Measurements from ENCODE around the gene APPL1.

Gene APPL1, protein sequence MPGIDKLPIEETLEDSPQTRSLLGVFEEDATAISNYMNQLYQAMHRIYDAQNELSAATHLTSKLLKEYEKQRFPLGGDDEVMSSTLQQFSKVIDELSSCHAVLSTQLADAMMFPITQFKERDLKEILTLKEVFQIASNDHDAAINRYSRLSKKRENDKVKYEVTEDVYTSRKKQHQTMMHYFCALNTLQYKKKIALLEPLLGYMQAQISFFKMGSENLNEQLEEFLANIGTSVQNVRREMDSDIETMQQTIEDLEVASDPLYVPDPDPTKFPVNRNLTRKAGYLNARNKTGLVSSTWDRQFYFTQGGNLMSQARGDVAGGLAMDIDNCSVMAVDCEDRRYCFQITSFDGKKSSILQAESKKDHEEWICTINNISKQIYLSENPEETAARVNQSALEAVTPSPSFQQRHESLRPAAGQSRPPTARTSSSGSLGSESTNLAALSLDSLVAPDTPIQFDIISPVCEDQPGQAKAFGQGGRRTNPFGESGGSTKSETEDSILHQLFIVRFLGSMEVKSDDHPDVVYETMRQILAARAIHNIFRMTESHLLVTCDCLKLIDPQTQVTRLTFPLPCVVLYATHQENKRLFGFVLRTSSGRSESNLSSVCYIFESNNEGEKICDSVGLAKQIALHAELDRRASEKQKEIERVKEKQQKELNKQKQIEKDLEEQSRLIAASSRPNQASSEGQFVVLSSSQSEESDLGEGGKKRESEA

DNA sequence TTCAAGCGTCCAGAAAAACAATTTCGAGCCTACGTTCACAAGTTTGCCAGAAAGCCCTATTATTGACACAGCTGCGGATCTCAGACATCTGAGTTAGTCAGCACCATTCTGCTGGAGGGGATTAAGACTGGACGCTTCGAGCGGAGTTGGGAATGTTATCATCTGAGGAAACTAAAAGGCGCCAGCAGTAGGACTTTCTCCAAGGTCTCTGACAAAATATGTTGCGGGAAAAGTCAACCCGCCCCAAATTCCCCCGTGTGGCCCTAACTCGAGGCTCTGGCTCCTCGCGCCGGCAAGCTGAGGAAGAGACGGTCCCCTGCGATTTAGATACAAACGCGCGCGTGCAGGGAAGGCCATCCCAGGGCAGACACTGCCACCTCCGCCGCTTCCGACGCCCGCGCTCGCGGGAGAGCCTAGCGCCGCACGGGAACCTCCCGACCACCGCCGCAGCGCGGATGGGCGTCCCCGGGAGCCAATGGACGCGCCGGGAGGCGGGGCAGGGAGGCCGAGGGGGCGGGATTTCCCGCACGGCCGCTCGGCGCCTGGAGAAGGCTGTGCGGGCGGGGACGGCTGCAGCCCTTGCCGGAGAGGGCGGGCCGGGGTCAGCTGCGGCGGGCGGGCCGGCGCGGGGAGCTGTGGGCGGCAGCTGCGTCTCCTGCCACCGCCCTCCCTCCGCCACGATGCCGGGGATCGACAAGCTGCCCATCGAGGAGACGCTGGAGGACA, at the start of gene APPL1:
TSS of gene APPL1 (plus strand) at position 526 of the 726 bp plus-strand sequence. CDS start at position 681, 155 bp downstream.
- peak; percentile 92 for DNase-seq

DNA sequence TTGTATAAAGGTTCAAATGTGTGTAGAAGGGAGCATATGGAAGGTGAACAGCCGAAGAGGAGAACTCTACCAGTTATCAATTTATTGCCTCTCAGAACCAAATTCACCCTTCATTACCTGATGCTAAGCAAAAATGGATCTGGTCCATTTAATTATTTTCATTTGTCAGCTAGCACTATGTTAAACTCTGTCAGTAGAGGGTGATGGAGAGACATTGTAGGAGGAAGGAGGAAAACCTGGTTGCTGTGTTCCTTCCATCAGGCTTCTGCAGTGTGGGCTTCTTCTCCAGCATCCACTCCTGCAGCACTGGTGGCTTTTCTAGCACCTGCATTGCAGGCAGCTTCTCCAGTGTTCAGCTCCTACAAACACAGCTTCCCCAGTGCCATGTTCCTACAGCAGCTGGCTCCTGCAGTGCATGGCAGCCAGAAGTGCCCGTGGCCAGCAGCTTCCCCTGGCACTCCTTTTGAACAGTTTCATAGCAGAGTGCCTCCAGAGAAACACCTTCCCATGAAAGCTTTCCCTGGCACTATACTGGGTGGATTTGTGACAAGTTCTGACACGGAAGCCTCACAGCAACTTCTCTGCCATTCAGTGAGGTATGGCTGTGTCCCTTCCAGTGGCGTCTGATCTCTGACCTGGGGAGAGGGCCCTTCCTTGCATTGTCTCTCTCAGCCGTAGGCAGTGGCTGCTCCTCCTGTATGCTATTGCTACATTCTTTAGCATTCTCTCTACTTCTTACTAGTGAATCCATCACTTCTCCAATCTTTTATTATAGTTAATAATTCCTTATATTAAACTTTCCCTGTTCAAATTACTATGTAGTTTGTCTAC, 47.7 kb upstream of the APPL1 start:
- DNase-seq: no peak

- no peak for DNase-seq
Measured at GRCh38 chr3:57184526-57184925, 43.0 kb upstream of the APPL1 start.

GRCh38 chr3:57192028-57192427, 35.5 kb upstream of the APPL1 start:
- DNase-seq: no peak

DNA sequence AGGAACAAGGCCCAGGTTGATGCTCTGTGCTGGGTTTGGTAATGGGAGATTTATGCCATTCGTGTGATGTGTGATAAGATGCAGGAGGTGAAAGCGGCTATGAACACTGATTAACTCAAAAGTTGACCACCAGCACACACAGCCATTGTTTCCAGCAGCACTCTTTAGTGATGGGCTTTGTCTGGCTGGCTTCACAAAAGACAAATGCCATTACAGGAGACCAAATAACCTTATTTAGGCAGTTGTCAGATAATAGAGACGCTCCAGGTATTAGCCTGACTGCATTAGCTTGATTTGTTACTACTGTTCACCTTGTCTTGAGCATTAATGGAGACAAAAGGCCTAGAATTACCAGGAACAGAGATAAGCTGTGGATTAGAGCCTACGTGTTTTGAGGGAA, 32.9 kb upstream of the APPL1 start:
- DNase-seq: no peak

GRCh38 chr3:57199895-57200297, 27.6 kb upstream of the APPL1 start, which contains the start of gene HESX1:
HESX1 (minus strand) TSS chr3:57199978; CDS start chr3:57199918, 60 bp downstream.
- DNase-seq: no peak

DNA sequence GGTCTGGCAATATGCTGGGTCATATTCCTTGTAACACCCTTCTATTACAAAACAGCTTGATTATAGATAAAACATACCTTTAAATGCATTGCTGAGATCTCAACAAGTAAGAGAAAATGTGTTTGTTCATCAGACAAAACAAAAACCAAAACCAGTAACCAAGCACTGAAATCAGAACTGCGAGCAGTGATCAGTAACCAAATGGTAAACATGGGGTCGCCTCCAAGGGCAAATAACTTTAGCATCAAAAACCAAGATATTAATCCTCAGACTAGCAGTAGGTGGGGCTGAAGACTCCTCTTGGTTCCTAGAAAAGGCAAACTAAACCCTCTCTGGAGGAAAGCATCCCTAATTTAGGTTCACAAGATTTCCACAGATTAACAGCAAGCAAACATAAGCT, 21.1 kb upstream of the APPL1 start:
- DNase-seq: no peak

- no peak for DNase-seq
Measured at GRCh38 chr3:57221883-57222282, 5.6 kb upstream of the APPL1 start.

DNA sequence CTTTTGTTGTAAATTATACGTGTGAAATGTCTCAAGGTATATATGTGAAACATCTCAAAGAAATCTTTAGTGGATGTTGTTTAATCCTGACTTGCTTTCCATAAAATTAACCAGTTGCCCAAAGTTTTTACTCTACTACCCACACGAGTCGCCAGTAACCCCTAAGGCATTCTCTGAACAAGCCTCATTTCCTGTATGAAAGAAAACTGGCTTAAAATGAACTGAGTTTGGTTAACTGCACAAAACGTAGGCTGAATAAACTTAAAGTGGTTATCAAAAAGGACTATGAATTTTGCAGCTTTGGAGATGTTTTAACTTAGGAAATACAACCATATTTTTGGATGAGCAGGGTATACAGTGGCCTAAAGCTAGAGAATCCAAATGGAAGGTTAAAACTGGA, 2.7 kb upstream of the APPL1 start:
- DNase-seq: no peak

DNA sequence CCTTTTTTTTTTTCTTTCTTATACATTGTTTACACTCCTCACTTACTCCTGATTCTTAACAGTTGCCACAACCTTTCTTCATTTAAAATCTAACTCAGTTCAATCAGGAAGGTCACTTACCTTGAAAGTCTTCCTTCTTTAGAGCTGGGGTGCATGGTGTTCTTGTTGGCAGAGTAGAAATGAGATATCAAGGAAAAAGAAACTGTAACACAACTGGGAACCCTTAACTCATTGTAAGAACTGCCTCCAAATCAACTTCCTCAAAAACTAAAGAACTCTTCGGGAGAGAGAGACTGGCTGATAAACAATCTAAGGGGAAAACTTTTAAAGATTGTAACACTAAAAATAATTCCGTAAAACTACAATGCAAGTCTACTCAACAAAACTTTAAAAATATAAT, 1.4 kb upstream of the APPL1 start:
- DNase-seq: no peak

- peak; percentile 54 for DNase-seq
Measured at GRCh38 chr3:57227930-57228751, 612 bp downstream of the APPL1 start.

- DNase-seq: no peak
Measured at GRCh38 chr3:57230006-57230405, 2.5 kb downstream of the APPL1 start.

GRCh38 chr3:57233799-57234198, 6.3 kb downstream of the APPL1 start:
- no peak for DNase-seq

DNA sequence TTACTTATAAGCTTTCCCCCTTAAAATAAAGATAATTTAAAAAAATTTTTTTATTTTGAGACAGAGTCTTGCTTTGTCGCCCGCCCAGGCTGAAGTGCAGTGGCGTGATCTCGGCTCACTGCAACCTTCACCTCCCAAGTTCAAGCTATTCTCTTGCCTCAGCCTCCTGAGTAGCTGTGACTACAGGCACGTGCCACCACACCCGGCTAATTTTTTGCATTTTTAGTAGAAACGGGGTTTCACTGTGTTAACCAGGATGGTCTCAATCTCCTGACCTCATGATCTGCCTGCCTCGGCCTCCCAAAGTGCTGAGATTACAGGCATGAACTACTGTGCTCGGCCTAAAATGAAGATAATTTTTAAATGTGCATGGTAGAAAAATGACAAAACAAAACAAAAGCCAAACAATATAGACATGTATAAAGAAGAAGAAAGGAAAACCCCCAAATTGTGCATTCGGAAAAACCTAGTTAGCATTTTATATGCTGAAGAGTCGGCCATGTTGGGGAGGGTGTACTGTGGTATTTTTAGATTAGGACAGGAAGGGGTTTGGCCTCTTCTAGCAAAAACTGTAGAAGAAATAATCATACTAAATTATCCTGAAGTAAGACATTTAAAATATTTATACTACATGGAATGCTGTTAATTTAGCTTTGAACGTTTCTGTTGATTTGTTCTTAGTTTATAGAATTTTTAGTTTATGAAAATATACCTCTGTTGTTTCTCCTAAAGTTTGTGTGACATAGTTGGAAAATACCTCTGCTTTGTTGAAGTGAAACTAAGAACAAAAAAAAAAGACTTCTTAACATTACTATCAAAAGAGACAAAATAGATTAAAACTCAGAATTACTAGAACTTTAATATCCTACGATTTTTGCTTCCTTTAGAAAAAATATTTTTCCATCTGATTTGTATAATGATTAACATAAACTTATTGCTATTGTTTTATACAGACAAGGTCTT, 7.4 kb downstream of the APPL1 start:
- DNase-seq: no peak

- no peak for DNase-seq
Measured at GRCh38 chr3:57244946-57245345, 17.4 kb downstream of the APPL1 start.

- DNase-seq: no peak
Measured at GRCh38 chr3:57252404-57252803, 24.9 kb downstream of the APPL1 start.

- DNase-seq: no peak
Measured at GRCh38 chr3:57256844-57257243, 29.3 kb downstream of the APPL1 start.

DNA sequence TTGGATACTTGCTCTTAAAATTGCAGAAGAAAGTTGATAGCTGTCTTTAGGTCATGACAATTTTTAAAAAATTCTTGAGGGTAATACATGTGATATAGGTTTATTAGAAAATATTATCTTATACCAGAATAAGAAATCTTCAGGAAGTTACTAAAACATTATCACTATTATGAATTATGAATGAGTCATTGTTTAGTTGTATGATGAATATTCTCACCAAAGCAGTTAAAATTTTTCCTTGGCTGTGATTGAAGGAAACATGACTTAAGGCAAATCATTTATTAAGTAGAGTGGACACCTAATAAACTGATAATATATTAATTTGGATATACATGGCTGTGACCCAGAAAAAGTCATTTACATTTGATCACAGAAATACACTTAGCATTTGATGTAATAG, 30.1 kb downstream of the APPL1 start:
- DNase-seq: no peak

- no peak for DNase-seq
Measured at GRCh38 chr3:57261119-57261518, 33.6 kb downstream of the APPL1 start.

DNA sequence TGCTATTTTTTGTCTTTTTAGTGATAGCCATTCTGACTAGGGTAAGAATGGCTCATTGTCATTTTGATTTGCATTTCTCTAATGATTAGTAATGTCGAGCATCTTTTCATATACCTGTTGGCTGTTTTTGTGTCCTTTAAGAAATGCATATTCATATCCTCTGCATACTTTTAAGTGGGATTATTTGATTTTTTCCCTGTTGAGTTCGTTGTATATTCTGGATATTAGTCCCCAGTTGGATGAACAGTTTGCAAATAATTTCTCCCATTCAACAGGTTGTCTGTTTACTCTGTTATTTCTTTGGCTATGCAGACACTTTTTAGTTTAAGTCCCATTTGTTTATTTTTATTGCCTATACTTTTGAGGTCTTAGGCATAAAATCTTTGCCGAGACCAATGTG, 34.4 kb downstream of the APPL1 start:
- no peak for DNase-seq
